H9 (cell line): ENCODE data around the gene SPRY4. TPM values are rescaled to one million over a fixed set of nuclear protein-coding genes. Genes with fewer than 3 reads are reported as not detected.

Source experiments
- DNase-seq: peaks from one replicate; pipeline ENCODE4 v3.0.0-alpha.2; 2017
- H2AFZ ChIP-seq: one replicate; pipeline ENCODE4 v1.6.1; 2013; ENCODE audit warnings: mild to moderate bottlenecking, low read length, control low read depth, moderate library complexity
- H2AK5ac ChIP-seq: 2 replicates; pipeline ENCODE4 v1.6.1; 2013; ENCODE audit warnings: low read length, control low read depth, mixed read lengths; ENCODE audit not compliant: insufficient read length
- H2BK120ac ChIP-seq: one replicate; pipeline ENCODE4 v1.6.1; 2013; ENCODE audit warnings: low read depth, mild to moderate bottlenecking, low read length, control low read depth, inconsistent platforms; ENCODE audit not compliant: poor library complexity, severe bottlenecking
- H2BK12ac ChIP-seq: 2 replicates; pipeline ENCODE4 v1.6.1; 2013; ENCODE audit warnings: low read length, control low read depth, mixed read lengths, low read depth; ENCODE audit not compliant: insufficient read length
- H2BK15ac ChIP-seq: 2 replicates; pipeline ENCODE4 v1.6.1; 2013; ENCODE audit warnings: low read depth, low read length, control low read depth
- H2BK20ac ChIP-seq: one replicate; pipeline ENCODE4 v1.6.1; 2013; ENCODE audit warnings: low read depth, mild to moderate bottlenecking, low read length, control low read depth, inconsistent platforms; ENCODE audit not compliant: poor library complexity, severe bottlenecking
- H2BK5ac ChIP-seq: 2 replicates; pipeline ENCODE4 v1.6.1; 2013; ENCODE audit warnings: low read length, control low read depth, mixed read lengths; ENCODE audit not compliant: insufficient read length
- H3K14ac ChIP-seq: 2 replicates; pipeline ENCODE4 v1.6.1; 2013; ENCODE audit warnings: low read length, control low read depth; ENCODE audit not compliant: insufficient read depth
- H3K18ac ChIP-seq: 2 replicates; pipeline ENCODE4 v1.6.1; 2013; ENCODE audit warnings: low read depth, mild to moderate bottlenecking, mixed read lengths, low read length, control low read depth; ENCODE audit not compliant: insufficient read length
- H3K23ac ChIP-seq: 2 replicates; pipeline ENCODE4 v1.6.1; 2013; ENCODE audit warnings: low read length, control low read depth, mixed read lengths, low read depth; ENCODE audit not compliant: insufficient read length
- H3K23me2 ChIP-seq: 2 replicates; pipeline ENCODE4 v1.6.1; 2013; ENCODE audit warnings: low read depth, mild to moderate bottlenecking, mixed read lengths, low read length, control low read depth; ENCODE audit not compliant: insufficient read length, poor library complexity, severe bottlenecking
- H3K27ac ChIP-seq: 2 replicates; pipeline ENCODE4 v1.5.1; 2013; ENCODE audit warnings: low read length, control low read depth, mixed read lengths, low read depth; ENCODE audit not compliant: insufficient read length
- H3K27me3 ChIP-seq: 2 replicates; pipeline ENCODE4 v1.6.1; 2013; ENCODE audit warnings: low read length, control low read depth, inconsistent platforms; ENCODE audit not compliant: insufficient read depth
- H3K4ac ChIP-seq: 2 replicates; pipeline ENCODE4 v1.6.1; 2013; ENCODE audit warnings: low read depth, mild to moderate bottlenecking, control low read depth, inconsistent platforms, low read length, moderate library complexity
- H3K4me1 ChIP-seq: 2 replicates; pipeline ENCODE4 v1.6.1; 2013; ENCODE audit warnings: low read length, control low read depth, inconsistent platforms; ENCODE audit not compliant: insufficient read depth
- H3K4me2 ChIP-seq: 2 replicates; pipeline ENCODE4 v1.6.1; 2013; ENCODE audit warnings: low read length, control low read depth, mixed read lengths; ENCODE audit not compliant: insufficient read length, insufficient read depth
- H3K56ac ChIP-seq: 2 replicates; pipeline ENCODE4 v1.6.1; 2013; ENCODE audit warnings: low read depth, mild to moderate bottlenecking, mixed read lengths, low read length, control low read depth; ENCODE audit not compliant: insufficient read length
- H3K79me1 ChIP-seq: 2 replicates; pipeline ENCODE4 v1.6.1; 2013; ENCODE audit warnings: low read depth, mild to moderate bottlenecking, moderate library complexity, low read length, control low read depth, inconsistent platforms; ENCODE audit not compliant: insufficient read depth, poor library complexity, severe bottlenecking
- H3K79me2 ChIP-seq: 2 replicates; pipeline ENCODE4 v1.6.1; 2013; ENCODE audit warnings: low read length, control low read depth, inconsistent platforms; ENCODE audit not compliant: insufficient read depth
- H3K9ac ChIP-seq: 2 replicates; pipeline ENCODE4 v1.6.1; 2013; ENCODE audit warnings: low read length, control low read depth, mixed read lengths; ENCODE audit not compliant: insufficient read length; ENCODE audit errors: extremely low read depth
- H3K9me3 ChIP-seq: one replicate; pipeline ENCODE4 v1.6.1; 2013; ENCODE audit warnings: low read depth, low read length, inconsistent platforms; ENCODE audit not compliant: control insufficient read depth
- H3T11ph ChIP-seq: one replicate; pipeline ENCODE4 v1.6.1; 2013; ENCODE audit warnings: mild to moderate bottlenecking, low read length, control low read depth, inconsistent platforms
- H4K20me1 ChIP-seq: one replicate; pipeline ENCODE4 v1.6.1; 2013; ENCODE audit not compliant: control insufficient read depth, insufficient read length, insufficient read depth
- H4K5ac ChIP-seq: 2 replicates; pipeline ENCODE4 v1.6.1; 2013; ENCODE audit warnings: low read depth, mild to moderate bottlenecking, mixed read lengths, low read length, control low read depth; ENCODE audit not compliant: insufficient read length
- H4K8ac ChIP-seq: replicated peaks from 2 replicates; pipeline ENCODE4 v1.6.1; 2013; ENCODE audit warnings: low read length, control low read depth, mixed read lengths, low read depth; ENCODE audit not compliant: insufficient read length
- H4K91ac ChIP-seq: 2 replicates; pipeline ENCODE4 v1.6.1; 2013; ENCODE audit warnings: low read depth, mild to moderate bottlenecking, moderate library complexity, mixed read lengths, low read length, control low read depth; ENCODE audit not compliant: insufficient read length
- H3K27ac Mint-ChIP-seq, 3 experiments: 2 replicates in 2 of 3; 3 replicates in 1 of 3; pipeline ENCODE4 v1.8.0; 2020 to 2021; ENCODE audit warnings: mixed read lengths in 3 of 3, mild to moderate bottlenecking in 1 of 3, moderate library complexity in 1 of 3
- H3K27me3 Mint-ChIP-seq: 2 replicates; pipeline ENCODE4 v1.8.0; 2021; ENCODE audit warnings: low read depth, mild to moderate bottlenecking, moderate library complexity, mixed read lengths
- H3K36me3 Mint-ChIP-seq, 3 experiments: 2 replicates in 2 of 3; 3 replicates in 1 of 3; pipeline ENCODE4 v1.8.0; 2020 to 2021; ENCODE audit warnings: low read depth in 3 of 3, mixed read lengths in 3 of 3; ENCODE audit not compliant: insufficient read depth in 1 of 3
- H3K4me1 Mint-ChIP-seq, 2 experiments: 2 replicates each; pipeline ENCODE4 v1.8.0; 2020; ENCODE audit warnings: mixed read lengths in 2 of 2
- H3K4me3 Mint-ChIP-seq, 2 experiments: 2 replicates in 1 of 2; 3 replicates in 1 of 2; pipeline ENCODE4 v1.8.0; 2020 to 2021; ENCODE audit warnings: mild to moderate bottlenecking in 2 of 2, mixed read lengths in 2 of 2, moderate library complexity in 1 of 2
- H3K9me3 Mint-ChIP-seq, 2 experiments: 2 replicates in 1 of 2; 3 replicates in 1 of 2; pipeline ENCODE4 v1.8.0; 2020; ENCODE audit warnings: mild to moderate bottlenecking in 2 of 2, mixed read lengths in 2 of 2, moderate library complexity in 1 of 2
- CTCF ChIP-seq: fragments of 200-600 bp; sonication (generic); conservative IDR thresholded peaks from 3 replicates; pipeline ENCODE4 v1.8.0; 2021; ENCODE audit warnings: antibody characterized with exemption, mild to moderate bottlenecking
- WGBS: extraction: QIAGEN DNeasy Blood & Tissue Kit; methylation state at CpG from one replicate; pipeline ENCODE4 v1.1.7; 2013; ENCODE audit warnings: missing lambda C conversion rate, low lambda C conversion rate, mixed read lengths; ENCODE audit not compliant: insufficient read length; ENCODE audit errors: extremely low coverage; 5-methylcytosine and 5-hydroxymethylcytosine counted together
- total RNA-seq: library from RNA; stranded (reverse); gene quantifications from 2 replicates; pipeline ENCODE4 v1.2.1, GENCODE V29; 2021

SPRY4 gene
- total RNA-seq, 1 experiment from 2014 or later, result 92.4 TPM

GRCh38 chr5:142343531-142343930 is 18.7 kb upstream of the SPRY4 start:
- Histone ChIP-seq H4K8ac (no peak overlapping the region), H2BK12ac (no peak overlapping the region), H3K9me3 (peaks cover 37% of the 10 kb centered on the region), H2BK20ac (no peak overlapping the region), H3K14ac (no peak overlapping the region), H4K20me1 (no peaks in the 10 kb centered on the region), H3K4me2 (no peak overlapping the region), H2BK120ac (no peak overlapping the region), H3K23ac (no peak overlapping the region), H3K9ac (no peak overlapping the region), H3K27me3 (no peaks in the 10 kb centered on the region), H3K56ac (no peak overlapping the region), H3K79me2 (0 out of 2 replicates have a peak, but pooled peaks cover 1% of the 10 kb centered on the region), H3T11ph (no peak overlapping the region), H3K4ac (no peak overlapping the region), H2BK15ac (no peak overlapping the region), H3K27ac (no peak overlapping the region), H2AK5ac (no peak overlapping the region), H3K79me1 (no peaks in the 10 kb centered on the region), H2BK5ac (no peak overlapping the region), H2AFZ (no peak overlapping the region), H3K4me1 (peaks cover 2% of the 10 kb centered on the region; the same call in 1 of the 2 replicates), H3K18ac (no peak overlapping the region), H4K91ac (no peak overlapping the region), H4K5ac (no peak overlapping the region), H3K23me2 (no peaks in the 10 kb centered on the region)
- no CpG with 5 or more reads among the region's 4 CpGs for WGBS
- Mint-ChIP-seq H3K27me3 (no peaks in the 10 kb centered on the region; the same call in 1 of the 2 replicates), H3K4me1 (peaks cover 2 to 9% of the 10 kb centered on the region in 2 experiments; a peak in 2 of 4 replicates), H3K27ac (no peak overlapping the region), H3K4me3 (no peak overlapping the region), H3K36me3 (peaks cover 35 to 53% (median 53%) of the 10 kb centered on the region in 3 experiments), H3K9me3 (peaks cover 35 to 44% of the 10 kb centered on the region in 2 experiments)
- no peak for TF ChIP-seq CTCF
- no peak for DNase-seq
